H1 (cell line): Measurements from ENCODE around the gene TUBA4B. TPM values are rescaled to one million over a fixed set of nuclear protein-coding genes. Genes with fewer than 3 reads are reported as not detected.
A peak's percentile ranks its signal among the peaks of the same experiment; 100 is the strongest.

Experiments
- CTCF ChIA-PET: fragments of 300-600 bp; sonication (Branson Sonifier 250); formaldehyde crosslinking; loops from one replicate; lab custom pipeline; 2021; ENCODE audit not compliant: partially characterized antibody; lab: Charles Lee
- POLR2A ChIA-PET: fragments of 300-600 bp; sonication (Branson Sonifier 250); formaldehyde crosslinking; loops from one replicate; lab custom pipeline; 2021; ENCODE audit warnings: inconsistent platforms; ENCODE audit not compliant: partially characterized antibody; lab: Charles Lee
- DNase-seq, 2 experiments: peaks; one replicate each; pipeline versions ENCODE4 v3.0.0 to v3.0.0-alpha.2; 2010 to 2022; ENCODE audit warnings: low spot score in 2 of 2, low read depth in 1 of 2, mixed read lengths in 1 of 2
- FAIRE-seq: peaks from 2 replicates; lab custom pipeline; 2011; peaks lifted over from hg19 to GRCh38; lab: Jason Lieb, UNC
- H2AFZ ChIP-seq: 2 replicates; pipeline ENCODE4 v1.8.1; 2012; ENCODE audit warnings: low read length, inconsistent platforms
- H2AK5ac ChIP-seq: 2 replicates; pipeline ENCODE4 v1.6.1; 2013; ENCODE audit warnings: low read depth, low read length
- H2BK120ac ChIP-seq: replicated peaks from 2 replicates; pipeline ENCODE3; 2013; ENCODE audit warnings: low read depth, low read length, inconsistent platforms
- H2BK12ac ChIP-seq: 2 replicates; pipeline ENCODE4 v1.6.1; 2013; ENCODE audit warnings: low read depth, low read length
- H2BK15ac ChIP-seq: 2 replicates; pipeline ENCODE4 v1.6.1; 2013; ENCODE audit warnings: low read length
- H2BK20ac ChIP-seq: 2 replicates; pipeline ENCODE4 v1.6.1; 2013; ENCODE audit warnings: low read length
- H2BK5ac ChIP-seq: 2 replicates; pipeline ENCODE4 v1.6.1; 2013; ENCODE audit warnings: low read depth, low read length
- H3K14ac ChIP-seq: 2 replicates; pipeline ENCODE4 v1.6.1; 2013; ENCODE audit warnings: inconsistent platforms; ENCODE audit not compliant: insufficient read length
- H3K18ac ChIP-seq: 2 replicates; pipeline ENCODE4 v1.6.1; 2013; ENCODE audit warnings: low read length; ENCODE audit errors: extremely low read depth
- H3K23ac ChIP-seq: 2 replicates; pipeline ENCODE4 v1.6.1; 2013; ENCODE audit warnings: inconsistent platforms; ENCODE audit not compliant: insufficient read length
- H3K23me2 ChIP-seq: 2 replicates; pipeline ENCODE4 v1.6.1; 2013; ENCODE audit warnings: low read depth, low read length
- H3K27ac ChIP-seq: 2 replicates; pipeline ENCODE4 v1.6.1; 2011; ENCODE audit warnings: low read depth, low read length, inconsistent platforms
- H3K27me3 ChIP-seq, 4 experiments: replicated peaks in 1 of 4; 1 replicate in 1 of 4; 2 replicates in 3 of 4; pipeline versions ENCODE4 v1.6.1 to v1.8.1; 2011 to 2013; ENCODE audit warnings: low read length in 3 of 4, mild to moderate bottlenecking in 3 of 4, inconsistent platforms in 2 of 4, mixed read lengths in 2 of 4, moderate library complexity in 1 of 4; ENCODE audit not compliant: control insufficient read depth in 3 of 4, insufficient read depth in 3 of 4; ENCODE audit errors: extremely low read depth in 1 of 4
- H3K36me3 ChIP-seq, 4 experiments: 2 replicates each; pipeline versions ENCODE4 v1.6.1 to v1.8.1; 2011 to 2013; ENCODE audit warnings: mild to moderate bottlenecking in 4 of 4, low read length in 3 of 4, moderate library complexity in 2 of 4, control low read depth in 1 of 4, inconsistent platforms in 1 of 4; ENCODE audit not compliant: insufficient read depth in 4 of 4, control insufficient read depth in 2 of 4
- H3K4ac ChIP-seq: replicated peaks from 2 replicates; pipeline ENCODE3; 2013; ENCODE audit warnings: low read length, low read depth, mixed read lengths, inconsistent platforms; ENCODE audit not compliant: insufficient read length
- H3K4me1 ChIP-seq, 4 experiments: replicated peaks in 1 of 4; 1 replicate in 1 of 4; 2 replicates in 3 of 4; pipeline versions ENCODE4 v1.6.1 to v1.8.1; 2011 to 2013; ENCODE audit warnings: low read length in 3 of 4, inconsistent platforms in 2 of 4, mixed read lengths in 1 of 4; ENCODE audit not compliant: insufficient read depth in 4 of 4, control insufficient read depth in 3 of 4
- H3K4me2 ChIP-seq, 2 experiments: 2 replicates each; pipeline versions ENCODE4 v1.6.1 to v1.8.1; 2011 to 2013; ENCODE audit warnings: low read depth in 2 of 2, low read length in 2 of 2, control low read depth in 1 of 2, inconsistent platforms in 1 of 2, mild to moderate bottlenecking in 1 of 2; ENCODE audit not compliant: insufficient read depth in 1 of 2
- H3K4me3 ChIP-seq, 4 experiments: fragments of 200-600, 300-600 bp in 1 of 4; sonication (generic), shearing (Covaris generic), sonication (Bioruptor Twin) in 1 of 4; 2 replicates each; pipeline versions ENCODE4 v1.5.1 to v1.8.1; 2011 to 2016; ENCODE audit warnings: low read length in 4 of 4, low read depth in 3 of 4, control low read depth in 2 of 4, inconsistent platforms in 2 of 4, mild to moderate bottlenecking in 2 of 4, mixed read lengths in 1 of 4, moderate library complexity in 1 of 4; ENCODE audit not compliant: insufficient read depth in 2 of 4; ENCODE audit errors: extremely low read depth in 1 of 4
- H3K56ac ChIP-seq: replicated peaks from 2 replicates; pipeline ENCODE3; 2013; ENCODE audit warnings: low read depth, mild to moderate bottlenecking, mixed read lengths, low read length, inconsistent platforms; ENCODE audit not compliant: insufficient read length
- H3K79me1 ChIP-seq: 2 replicates; pipeline ENCODE4 v1.6.1; 2013; ENCODE audit warnings: low read depth, low read length, control low read depth
- H3K79me2 ChIP-seq, 2 experiments: 2 replicates each; pipeline versions ENCODE4 v1.6.1 to v1.8.1; 2012 to 2013; ENCODE audit warnings: low read length in 2 of 2, mild to moderate bottlenecking in 2 of 2, inconsistent platforms in 1 of 2; ENCODE audit not compliant: insufficient read depth in 2 of 2, control insufficient read depth in 1 of 2
- H3K9ac ChIP-seq, 4 experiments: replicated peaks in 1 of 4; 1 replicate in 1 of 4; 2 replicates in 3 of 4; pipeline versions ENCODE4 v1.6.1 to v1.8.1; 2011 to 2013; ENCODE audit warnings: low read depth in 3 of 4, low read length in 3 of 4, control low read depth in 2 of 4, mild to moderate bottlenecking in 2 of 4, moderate library complexity in 2 of 4, inconsistent platforms in 1 of 4; ENCODE audit errors: extremely low read depth in 1 of 4
- H3K9me3 ChIP-seq, 2 experiments: 2 replicates each; pipeline versions ENCODE4 v1.6.1 to v1.8.1; 2012 to 2013; ENCODE audit warnings: mild to moderate bottlenecking in 2 of 2, moderate library complexity in 2 of 2, control low read depth in 1 of 2, inconsistent platforms in 1 of 2, low read depth in 1 of 2, low read length in 1 of 2, mixed read lengths in 1 of 2; ENCODE audit not compliant: insufficient read depth in 2 of 2
- H4K20me1 ChIP-seq, 2 experiments: replicated peaks in 1 of 2; 2 replicates each; pipeline versions ENCODE3 to v1.8.1; 2011 to 2013; ENCODE audit warnings: inconsistent platforms in 2 of 2, low read length in 2 of 2, mild to moderate bottlenecking in 1 of 2; ENCODE audit not compliant: insufficient read depth in 2 of 2, control insufficient read depth in 1 of 2
- H4K5ac ChIP-seq: 2 replicates; pipeline ENCODE4 v1.6.1; 2013; ENCODE audit warnings: low read length, low read depth, mixed read lengths, inconsistent platforms; ENCODE audit not compliant: insufficient read length
- H4K8ac ChIP-seq: 2 replicates; pipeline ENCODE4 v1.8.0; 2013; ENCODE audit warnings: mild to moderate bottlenecking, moderate library complexity, low read length, inconsistent platforms; ENCODE audit not compliant: insufficient read depth; ENCODE audit errors: extremely low read depth
- H4K91ac ChIP-seq: replicated peaks from 2 replicates; pipeline ENCODE3; 2013; ENCODE audit warnings: low read length, mixed read lengths, inconsistent platforms; ENCODE audit not compliant: insufficient read length
- BRCA1 ChIP-seq: IDR thresholded peaks from 2 replicates; pipeline ENCODE4 v1.6.1; 2012; ENCODE audit warnings: low read depth, low read length, improper control_type of control experiment
- CBX8 ChIP-seq: fragments of 300-800, 300-1000 bp; sonication (generic); IDR thresholded peaks from 2 replicates; pipeline ENCODE4 v1.7.1; 2016; ENCODE audit warnings: low read depth, low read length, borderline replicate concordance
- CEBPB ChIP-seq: IDR thresholded peaks from 2 replicates; pipeline ENCODE4 v1.6.1; 2012; ENCODE audit warnings: low read depth, low read length
- CHD2 ChIP-seq: IDR thresholded peaks from 2 replicates; pipeline ENCODE4 v1.6.1; 2012; ENCODE audit warnings: low read length, improper control_type of control experiment
- NANOG ChIP-seq: IDR thresholded peaks from 2 replicates; pipeline ENCODE4 v1.6.1; 2011; ENCODE audit warnings: low read length, low read depth, mild to moderate bottlenecking, inconsistent platforms; ENCODE audit not compliant: insufficient read depth, poor library complexity, severe bottlenecking
- RAD21 ChIP-seq, 2 experiments: IDR thresholded peaks in 1 of 2; conservative IDR thresholded peaks in 1 of 2; 2 replicates each; pipeline ENCODE4 v1.6.1; 2011; ENCODE audit warnings: low read depth in 2 of 2, low read length in 2 of 2, improper control_type of control experiment in 1 of 2, inconsistent platforms in 1 of 2, mild to moderate bottlenecking in 1 of 2, moderate library complexity in 1 of 2
- RNF2 ChIP-seq: fragments of 200-900, 300-1000 bp; sonication (generic); IDR thresholded peaks from 2 replicates; pipeline ENCODE4 v1.7.1; 2016; ENCODE audit warnings: borderline replicate concordance, low read depth, mild to moderate bottlenecking, antibody characterized with exemption, low read length; ENCODE audit not compliant: poor library complexity, severe bottlenecking; ENCODE audit errors: missing control alignments
- SIRT6 ChIP-seq: IDR thresholded peaks from one replicate; pipeline ENCODE4 v1.7.1; 2012; ENCODE audit warnings: low read length, inconsistent platforms
- ZNF274 ChIP-seq: IDR thresholded peaks from 2 replicates; pipeline ENCODE4 v1.7.0; 2012; ENCODE audit warnings: low read length, borderline replicate concordance; ENCODE audit errors: extremely low read depth
- WGBS, 2 experiments: shearing (Covaris generic) in 1 of 2; methylation state at CpG; one replicate each; pipeline versions ENCODE4 v1.1.6 to v1.1.7; 2013 to 2015; ENCODE audit warnings: low lambda C conversion rate in 2 of 2, mixed read lengths in 2 of 2, inconsistent platforms in 1 of 2, low coverage in 1 of 2, missing lambda C conversion rate in 1 of 2; ENCODE audit not compliant: insufficient replicate concordance in 2 of 2, insufficient coverage in 1 of 2, insufficient read length in 1 of 2; ENCODE audit errors: extremely low coverage in 1 of 2, missing lambda C conversion rate in 1 of 2; 5-methylcytosine and 5-hydroxymethylcytosine counted together
- polyA plus RNA-seq, 7 experiments: library from polyadenylated mRNA; depleted of rRNA in 3 of 7; stranded (reverse) in 5 of 7; unstranded in 2 of 7; fragments of >200 nt in 5 of 7; fragments of 200-250 nt in 2 of 7; gene quantifications; 1 replicate in 5 of 7; 2 replicates in 1 of 7; 4 replicates in 1 of 7; pipeline versions ENCODE4 v1.2.1 to v1.2.3, GENCODE V29; 2011 to 2013; ENCODE audit warnings: missing spikeins in 2 of 7, mixed read lengths in 2 of 7
- total RNA-seq: library from RNA; stranded (reverse); fragmentation: NEBNext Ultra II Directional; extraction: Animal tissue kit (Norgen Biotek cat#: 25700); gene quantifications from 2 replicates; pipeline ENCODE4 v1.2.1, GENCODE V29; 2021
- TF ChIP-seq, protein P1 (sequence below), 3 experiments: IDR thresholded peaks; 1 replicate in 2 of 3; 2 replicates in 1 of 3; pipeline versions ENCODE4 v1.5.1 to v1.6.1; 2011; ENCODE audit warnings: low read length in 3 of 3, mild to moderate bottlenecking in 3 of 3, inconsistent platforms in 2 of 3, low read depth in 1 of 3, moderate library complexity in 1 of 3; ENCODE audit not compliant: insufficient read depth in 1 of 3; ENCODE audit errors: control extremely low read depth in 1 of 3

The TUBA4B gene
- total and polyA plus RNA-seq, 2 of the 8 experiments (the other 6 are each of a cell fraction or from before 2014, with no cell fraction given) = 0.08 to 0.24 TPM

DNA sequence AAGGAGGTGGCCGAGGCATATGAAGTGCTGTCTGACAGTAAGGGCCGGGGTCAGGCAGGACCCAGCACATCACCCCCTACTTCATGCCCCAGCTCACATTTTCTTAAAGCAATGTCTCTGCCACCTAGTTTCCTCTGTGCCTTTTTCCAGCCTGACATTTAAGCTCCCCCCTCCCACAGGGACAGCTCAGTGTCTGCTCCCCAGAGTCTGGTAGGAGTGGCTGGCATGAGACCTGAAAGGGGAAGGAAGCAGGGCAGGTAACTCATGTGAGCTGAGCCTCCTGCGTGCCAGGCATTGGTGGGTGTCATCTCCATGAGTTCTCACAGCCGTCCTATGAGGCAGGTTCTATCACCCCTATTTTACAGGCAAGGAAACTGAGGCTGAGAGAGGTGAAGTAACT is 27.6 kb downstream of the TUBA4B start:
- DNase-seq (no peak), FAIRE-seq (no peak)
- no peak overlapping the region for H3K27ac ChIP-seq
- H2BK5ac ChIP-seq = no peak overlapping the region
- H3K9me3 ChIP-seq = no peaks in the 10 kb centered on the region
- no peak overlapping the region for H2AK5ac ChIP-seq
- 90% methylated on average over 4 of the region's 4 CpGs; no CpG with 5 or more reads in 1 of the 2 experiments for WGBS, 2 experiments
- no peak overlapping the region for H3K23ac ChIP-seq
- H3K36me3 ChIP-seq = peaks cover 0 to 4% (median under 1%) of the 10 kb centered on the region in 4 experiments; a peak in 3 of 8 replicates
- no peaks in the 10 kb centered on the region for H3K79me2 ChIP-seq
- H2BK12ac ChIP-seq = no peak overlapping the region
- H3K9ac ChIP-seq = no peak overlapping the region
- no peaks in the 10 kb centered on the region; a peak in 1 of 7 replicates for H3K27me3 ChIP-seq
- H3K4me1 ChIP-seq = peaks cover 9 to 25% (median 14%) of the 10 kb centered on the region in 4 experiments
- H3K79me1 ChIP-seq = no peaks in the 10 kb centered on the region; the same call in 1 of the 2 replicates
- H3K23me2 ChIP-seq = peaks cover 8% of the 10 kb centered on the region; the same call in 1 of the 2 replicates
- no peak overlapping the region for H2AFZ ChIP-seq
- H2BK15ac ChIP-seq = no peak overlapping the region; the same call in 1 of the 2 replicates
- no peak overlapping the region for H3K4ac ChIP-seq
- no peak overlapping the region for H3K14ac ChIP-seq
- no peak overlapping the region for H3K56ac ChIP-seq
- no peak overlapping the region for H4K5ac ChIP-seq
- H3K18ac ChIP-seq = no peak overlapping the region
- H4K20me1 ChIP-seq = no peaks in the 10 kb centered on the region
- no peak overlapping the region for H2BK120ac ChIP-seq
- no peak overlapping the region for H4K91ac ChIP-seq
- H3K4me2 ChIP-seq = peak overlapping the region in 1 of 2 experiments; percentile 73; a peak in 1 of 4 replicates
- ChIA-PET CTCF (interaction anchor here (0.7 to 12.1 kb wide), 6 partner anchors 11 to 107 kb away, joined by 3 to 220 read pairs (median 3); partner anchors contain the start of genes DNPEP and TUBA4B), POLR2A (interaction anchor here (1.3 to 4.5 kb wide), 4 partner anchors 13 to 62 kb away, joined by 3 to 33 read pairs (median 16); partner anchors contain the start of genes ABCB6, GLB1L, STK16 and TUBA4A)
- no peak overlapping the region for H3K4me3 ChIP-seq
- H2BK20ac ChIP-seq = no peak overlapping the region
- no peak overlapping the region for H4K8ac ChIP-seq
- no peak for TF ChIP-seq ZNF274
- no peak for TF ChIP-seq RNF2
- no peak for TF ChIP-seq CHD2
- TF ChIP-seq CBX8 = no peak
- no peak for TF ChIP-seq BRCA1
- no peak for TF ChIP-seq CEBPB
- TF ChIP-seq, protein P1, sequence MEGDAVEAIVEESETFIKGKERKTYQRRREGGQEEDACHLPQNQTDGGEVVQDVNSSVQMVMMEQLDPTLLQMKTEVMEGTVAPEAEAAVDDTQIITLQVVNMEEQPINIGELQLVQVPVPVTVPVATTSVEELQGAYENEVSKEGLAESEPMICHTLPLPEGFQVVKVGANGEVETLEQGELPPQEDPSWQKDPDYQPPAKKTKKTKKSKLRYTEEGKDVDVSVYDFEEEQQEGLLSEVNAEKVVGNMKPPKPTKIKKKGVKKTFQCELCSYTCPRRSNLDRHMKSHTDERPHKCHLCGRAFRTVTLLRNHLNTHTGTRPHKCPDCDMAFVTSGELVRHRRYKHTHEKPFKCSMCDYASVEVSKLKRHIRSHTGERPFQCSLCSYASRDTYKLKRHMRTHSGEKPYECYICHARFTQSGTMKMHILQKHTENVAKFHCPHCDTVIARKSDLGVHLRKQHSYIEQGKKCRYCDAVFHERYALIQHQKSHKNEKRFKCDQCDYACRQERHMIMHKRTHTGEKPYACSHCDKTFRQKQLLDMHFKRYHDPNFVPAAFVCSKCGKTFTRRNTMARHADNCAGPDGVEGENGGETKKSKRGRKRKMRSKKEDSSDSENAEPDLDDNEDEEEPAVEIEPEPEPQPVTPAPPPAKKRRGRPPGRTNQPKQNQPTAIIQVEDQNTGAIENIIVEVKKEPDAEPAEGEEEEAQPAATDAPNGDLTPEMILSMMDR (IDR thresholded peaks at IDR 0.05; ENCODE audit: control extremely low read depth in 1 of 3, insufficient read depth in 1 of 3, low read depth in 1 of 3, low read length in 3 of 3) = no peak
- no peak for TF ChIP-seq RAD21 (IDR thresholded peaks at IDR 0.05 in 1 of 2, conservative IDR thresholded peaks at IDR 0.05 in 1 of 2; ENCODE audit: low read depth in 2 of 2, low read length in 2 of 2)
- TF ChIP-seq SIRT6 = no peak
- TF ChIP-seq NANOG = no peak
